ENCODE measurements around the gene CCDC106.

The CCDC106 gene

DNA sequence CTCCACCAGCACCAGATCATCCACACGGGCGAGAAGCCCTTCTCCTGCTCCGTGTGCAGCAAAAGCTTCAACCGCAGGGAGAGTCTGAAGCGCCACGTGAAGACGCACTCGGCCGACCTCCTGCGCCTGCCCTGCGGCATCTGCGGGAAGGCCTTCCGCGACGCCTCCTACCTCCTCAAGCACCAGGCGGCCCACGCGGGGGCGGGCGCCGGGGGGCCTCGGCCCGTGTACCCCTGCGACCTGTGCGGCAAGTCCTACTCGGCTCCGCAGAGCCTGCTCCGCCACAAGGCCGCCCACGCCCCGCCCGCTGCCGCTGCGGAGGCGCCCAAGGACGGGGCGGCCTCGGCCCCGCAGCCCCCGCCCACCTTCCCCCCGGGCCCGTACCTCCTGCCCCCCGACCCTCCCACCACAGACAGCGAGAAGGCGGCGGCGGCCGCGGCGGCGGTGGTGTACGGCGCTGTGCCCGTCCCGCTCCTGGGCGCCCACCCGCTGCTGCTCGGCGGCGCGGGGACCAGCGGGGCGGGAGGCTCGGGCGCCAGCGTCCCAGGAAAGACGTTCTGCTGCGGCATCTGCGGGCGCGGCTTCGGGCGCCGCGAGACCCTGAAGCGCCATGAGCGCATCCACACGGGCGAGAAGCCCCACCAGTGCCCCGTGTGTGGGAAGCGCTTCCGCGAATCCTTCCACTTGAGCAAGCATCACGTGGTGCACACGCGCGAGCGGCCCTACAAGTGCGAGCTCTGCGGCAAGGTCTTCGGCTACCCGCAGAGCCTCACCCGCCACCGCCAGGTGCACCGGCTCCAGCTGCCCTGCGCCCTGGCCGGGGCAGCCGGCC, 33.1 kb upstream of the CCDC106 start:
- DNase-seq, result no peak

- DNase-seq, result no peak
Observed at GRCh38 chr19:55615543-55616394, 32.2 kb upstream of the CCDC106 start.

GRCh38 chr19:55616395-55616875, 31.6 kb upstream of the CCDC106 start:
- no peak for DNase-seq

DNA sequence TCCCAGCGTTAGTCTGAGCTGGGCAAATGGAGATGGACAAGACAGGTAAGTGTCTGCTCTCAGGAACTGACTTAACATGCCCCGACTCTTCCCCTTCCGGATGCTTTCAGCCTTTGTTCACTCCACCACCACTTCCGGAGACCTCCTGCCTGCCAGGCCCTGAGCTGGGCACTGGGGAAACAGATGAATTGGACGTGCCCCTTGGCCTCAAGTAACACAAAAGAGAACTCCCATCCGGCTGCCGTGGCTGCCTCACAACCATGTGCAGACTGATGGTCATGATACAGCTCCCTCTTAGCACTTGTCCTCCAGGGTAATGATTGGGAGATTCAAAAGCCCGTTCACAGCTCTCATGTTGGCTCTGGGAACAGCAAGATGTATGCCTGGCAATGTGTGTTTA, 30.6 kb upstream of the CCDC106 start:
- DNase-seq, result no peak

- no peak for DNase-seq
Observed at GRCh38 chr19:55618426-55618825, 29.6 kb upstream of the CCDC106 start.

DNA sequence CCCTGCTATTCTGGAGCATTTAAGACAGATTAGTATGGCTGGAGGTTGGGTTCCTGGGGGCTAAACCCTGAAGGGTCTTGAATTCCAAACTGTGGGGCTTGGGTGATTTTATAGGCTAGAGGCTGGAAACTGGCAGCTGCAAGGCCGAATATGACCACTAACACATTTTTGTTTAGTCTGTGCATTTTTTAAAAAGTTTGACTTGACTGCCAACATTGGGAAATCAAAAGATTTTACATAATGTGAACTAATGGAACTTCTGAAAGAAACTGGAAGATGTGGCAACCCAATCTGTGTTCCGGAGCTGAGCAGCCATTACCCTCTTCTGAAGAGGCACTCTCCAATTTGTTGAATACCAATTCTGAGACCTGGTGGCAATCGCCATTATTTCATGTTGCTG, 28.7 kb upstream of the CCDC106 start:
- DNase-seq, result no peak

- DNase-seq, result no peak
Observed at GRCh38 chr19:55620410-55621204, 27.4 kb upstream of the CCDC106 start.

GRCh38 chr19:55621205-55621672, 26.8 kb upstream of the CCDC106 start:
- no peak for DNase-seq

DNA sequence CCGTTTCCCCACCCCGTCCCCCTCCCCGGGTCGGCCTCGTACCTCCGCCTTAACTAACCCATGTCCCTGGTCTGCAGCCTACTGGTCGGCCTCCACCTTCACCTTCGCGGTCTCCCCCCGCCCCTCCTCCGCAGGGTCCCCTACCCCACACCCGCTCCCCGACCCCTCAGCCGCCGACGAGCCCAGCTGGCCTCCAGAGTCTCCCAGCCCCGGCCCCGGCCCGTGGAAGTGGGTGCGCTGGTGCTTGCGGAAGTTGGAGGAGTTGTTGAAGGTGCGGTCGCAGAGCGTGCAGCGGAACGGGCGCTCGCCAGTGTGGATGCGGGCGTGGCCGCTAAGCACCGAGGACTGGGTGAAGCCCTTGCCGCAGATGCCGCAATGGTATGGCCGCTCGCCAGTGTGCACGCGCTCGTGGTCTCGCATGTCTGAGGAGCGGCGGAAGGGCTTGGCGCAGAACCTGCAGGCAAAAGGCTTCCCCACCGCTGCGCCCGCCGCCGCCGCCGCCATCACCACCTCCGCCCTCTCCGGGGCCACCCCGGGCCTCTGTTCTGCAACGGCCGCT, 26.3 kb upstream of the CCDC106 start:
- no peak for DNase-seq

DNA sequence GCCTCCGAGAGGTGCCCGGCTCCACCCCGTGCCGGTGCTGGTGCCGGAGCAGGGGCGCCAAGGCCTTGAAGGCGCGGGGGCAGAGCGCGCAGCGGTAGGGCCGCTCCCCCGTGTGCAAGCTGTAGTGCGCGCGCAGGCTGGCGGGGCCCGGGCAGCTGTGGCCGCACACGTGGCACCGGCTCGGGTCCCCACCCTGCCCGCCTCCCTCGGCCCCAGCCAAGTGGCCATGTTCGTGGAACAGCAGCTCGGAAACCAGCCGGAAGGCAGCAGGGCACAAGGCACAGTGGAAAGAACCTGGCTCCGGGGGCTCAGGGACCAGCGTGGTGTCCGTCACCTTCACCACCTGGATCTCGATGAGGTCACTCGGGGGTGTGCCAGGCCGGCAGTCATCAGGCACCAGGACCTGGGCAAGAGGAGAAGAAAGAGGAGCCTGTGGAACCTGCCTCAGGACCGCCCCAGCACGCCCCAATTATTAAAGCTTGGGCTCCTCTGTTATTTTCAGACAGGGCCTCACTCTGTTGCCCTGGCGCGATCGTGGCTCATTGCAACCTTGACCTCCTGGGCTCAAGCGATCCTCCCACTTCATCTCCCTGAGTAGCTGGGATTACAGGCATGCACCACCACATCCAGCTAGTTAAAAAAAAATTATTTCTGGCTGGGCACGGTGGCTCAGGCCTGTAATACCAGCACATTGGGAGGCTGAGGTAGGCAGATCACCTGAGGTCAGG, 25.6 kb upstream of the CCDC106 start:
- DNase-seq, result no peak

- no peak for DNase-seq
Observed at GRCh38 chr19:55623130-55623529, 24.9 kb upstream of the CCDC106 start.

- no peak for DNase-seq
Observed at GRCh38 chr19:55623561-55623960, 24.5 kb upstream of the CCDC106 start.

DNA sequence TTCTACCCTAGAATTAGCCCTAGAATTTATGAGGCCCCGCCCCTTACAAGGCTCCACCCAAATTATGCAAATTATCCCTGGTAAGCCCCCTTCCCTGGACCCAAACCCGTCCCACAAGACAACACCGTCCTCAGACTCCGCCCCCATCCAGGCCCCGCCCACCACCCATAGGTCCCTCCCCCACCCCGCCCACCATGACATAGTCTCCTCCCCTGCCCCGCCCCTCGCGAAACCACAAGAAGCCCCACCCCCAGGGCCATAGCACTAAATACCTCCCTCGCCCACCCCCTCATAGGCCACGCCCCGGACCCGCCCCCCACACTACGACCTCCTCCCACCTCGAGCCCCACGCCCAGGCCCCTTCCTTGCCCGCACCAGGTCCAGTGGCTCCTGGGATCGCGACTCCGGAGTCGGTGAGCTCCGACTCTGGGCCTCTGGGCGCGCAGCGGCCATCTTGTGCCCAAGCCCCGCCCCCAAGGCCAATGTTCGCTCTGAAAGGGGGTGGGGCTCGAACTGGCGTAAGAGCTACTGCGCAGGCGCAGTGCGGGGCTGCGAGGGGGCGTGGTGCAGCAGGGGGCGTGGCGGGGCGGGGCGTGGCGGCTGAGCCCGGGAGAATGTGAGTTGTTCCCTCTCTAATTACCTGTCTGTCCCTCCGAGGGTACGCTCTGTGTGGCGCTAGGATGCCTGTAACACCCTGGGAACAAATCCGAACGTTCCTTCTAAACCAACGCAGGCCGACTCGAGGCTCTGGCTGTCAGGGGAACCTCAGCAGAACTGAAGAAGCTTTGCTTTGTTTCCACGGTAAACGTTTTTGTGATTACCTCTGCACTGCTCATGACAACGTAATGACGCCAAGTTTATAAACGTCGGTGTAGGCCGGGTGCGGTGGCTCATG, 23.7 kb upstream of the CCDC106 start, which contains the start of gene ZNF784:
TSS of gene ZNF784 (minus strand) at position 458 of the 895 bp plus-strand sequence. CDS start at position 453, 5 bp downstream.
- peak; percentile 95 for DNase-seq

GRCh38 chr19:55625004-55625326, 23.0 kb upstream of the CCDC106 start:
- no peak for DNase-seq

DNA sequence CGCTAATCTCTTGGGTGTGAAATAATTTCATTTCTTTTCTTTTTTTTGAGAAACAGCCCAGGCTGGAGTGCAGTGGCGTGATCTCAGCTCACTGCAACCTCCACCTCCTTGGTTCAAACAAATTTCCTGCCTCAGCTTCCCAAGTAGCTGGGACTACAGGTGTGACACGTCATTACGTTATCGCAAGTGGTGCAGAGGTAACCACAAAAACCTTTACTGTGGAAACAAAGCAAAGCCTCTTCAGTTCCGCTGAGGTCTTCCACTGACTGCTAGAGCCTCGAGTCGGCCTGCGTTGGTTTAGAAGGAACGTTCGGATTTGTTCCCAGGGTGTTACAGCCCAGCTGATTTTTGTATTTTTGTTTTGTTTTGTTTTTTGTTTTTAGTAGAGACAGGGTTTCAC, 21.7 kb upstream of the CCDC106 start:
- no peak for DNase-seq

DNA sequence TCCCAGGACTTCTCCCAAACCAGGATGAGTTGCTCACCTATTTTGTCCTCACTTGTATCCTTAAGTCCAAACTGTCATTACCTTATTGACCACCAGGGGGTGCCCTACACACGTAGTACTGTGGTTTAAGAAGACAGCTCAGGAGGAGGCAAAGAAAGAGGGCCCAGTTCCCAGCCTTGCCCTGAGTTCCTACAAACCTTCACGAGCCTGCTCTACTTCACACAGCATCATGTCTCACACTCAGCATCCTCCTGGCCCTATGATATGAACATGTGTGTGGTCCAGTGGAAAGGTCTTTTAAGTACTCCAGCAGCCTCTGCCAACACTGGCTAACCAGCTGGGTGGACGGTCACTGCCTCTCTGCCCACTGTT, 15.6 kb upstream of the CCDC106 start:
- peak; percentile 87 for DNase-seq

DNA sequence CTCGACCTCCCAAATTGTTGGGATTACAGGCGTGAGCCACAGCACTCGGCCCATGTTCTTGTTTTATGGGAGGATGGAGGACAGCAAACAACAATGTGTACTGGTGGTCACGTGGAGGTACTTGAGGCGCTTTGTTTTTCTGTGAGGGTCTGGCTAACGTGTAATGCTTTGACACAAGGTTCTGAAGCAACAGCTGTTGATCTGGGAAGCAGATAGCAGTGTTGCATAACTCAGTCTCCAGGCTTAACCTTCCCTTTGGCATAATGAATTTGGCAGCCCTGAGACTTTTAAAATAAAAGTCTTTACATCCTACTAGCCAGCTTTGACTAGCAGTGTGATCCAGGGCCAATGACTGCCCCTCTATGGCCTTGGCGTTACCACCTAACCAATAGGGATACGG, 14.2 kb upstream of the CCDC106 start:
- no peak for DNase-seq

DNA sequence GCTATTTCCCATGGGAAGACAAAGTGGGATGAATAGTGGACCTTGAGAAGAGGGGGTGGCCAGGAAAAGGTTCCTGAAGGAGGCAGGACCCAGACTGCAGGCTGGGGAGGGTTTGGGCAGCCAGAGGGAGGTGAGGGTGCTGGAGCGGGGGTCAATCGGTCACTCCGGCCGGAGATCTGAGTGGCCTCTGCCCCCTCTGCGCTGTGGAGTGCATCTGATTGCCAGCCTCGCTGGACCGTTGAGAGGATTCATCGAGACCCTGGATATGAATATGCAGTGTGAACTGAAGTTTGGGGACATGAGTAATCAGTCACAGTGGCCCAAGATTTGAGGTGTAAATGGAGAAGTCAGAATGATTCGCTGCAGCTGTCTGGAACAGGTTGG, 12.7 kb upstream of the CCDC106 start:
- DNase-seq, result no peak

GRCh38 chr19:55635856-55636440, 12.1 kb upstream of the CCDC106 start:
- DNase-seq, result peak; percentile 20

- DNase-seq, result no peak
Observed at GRCh38 chr19:55636723-55637122, 11.3 kb upstream of the CCDC106 start.

DNA sequence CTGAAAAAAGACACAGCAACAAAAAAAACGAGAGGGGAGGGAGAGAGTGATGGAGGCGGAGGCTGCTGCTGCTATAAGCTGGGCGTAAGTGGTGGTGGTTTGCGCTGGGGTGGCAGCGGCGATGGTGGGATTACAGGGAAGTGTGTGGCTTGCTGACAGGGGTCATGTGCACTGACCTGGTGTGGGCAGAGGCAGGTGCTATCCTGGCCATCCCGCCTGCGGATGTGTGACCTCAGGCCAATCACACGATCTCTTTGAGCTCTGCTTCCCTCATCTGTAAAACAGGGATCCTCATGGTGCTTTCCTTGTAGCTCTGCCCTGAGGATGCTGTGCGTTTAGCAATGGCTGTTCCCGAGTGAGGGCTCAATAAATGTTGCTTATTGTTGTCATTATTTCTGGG, 10.5 kb upstream of the CCDC106 start:
- no peak for DNase-seq

Measured in right hindlimb (tissue), 1 donor.